Urothelium cell line (cell line): Measurements from ENCODE around the gene SF3B6.
A peak's percentile ranks its signal among the peaks of the same experiment; 100 is the strongest.
"Not testable (repeated sequence)": the region's sequence is repeated elsewhere in the genome, so short reads cannot be mapped to it uniquely, and the experiment has no call there.

ENCODE experiments used
- DNase-seq: peaks from one replicate; pipeline ENCODE4 v3.0.0; 2011; ENCODE audit warnings: low spot score, mixed read lengths
- FAIRE-seq: peaks from 2 replicates; lab custom pipeline; 2011; peaks lifted over from hg19 to GRCh38; lab: Jason Lieb, UNC

Gene SF3B6

DNA sequence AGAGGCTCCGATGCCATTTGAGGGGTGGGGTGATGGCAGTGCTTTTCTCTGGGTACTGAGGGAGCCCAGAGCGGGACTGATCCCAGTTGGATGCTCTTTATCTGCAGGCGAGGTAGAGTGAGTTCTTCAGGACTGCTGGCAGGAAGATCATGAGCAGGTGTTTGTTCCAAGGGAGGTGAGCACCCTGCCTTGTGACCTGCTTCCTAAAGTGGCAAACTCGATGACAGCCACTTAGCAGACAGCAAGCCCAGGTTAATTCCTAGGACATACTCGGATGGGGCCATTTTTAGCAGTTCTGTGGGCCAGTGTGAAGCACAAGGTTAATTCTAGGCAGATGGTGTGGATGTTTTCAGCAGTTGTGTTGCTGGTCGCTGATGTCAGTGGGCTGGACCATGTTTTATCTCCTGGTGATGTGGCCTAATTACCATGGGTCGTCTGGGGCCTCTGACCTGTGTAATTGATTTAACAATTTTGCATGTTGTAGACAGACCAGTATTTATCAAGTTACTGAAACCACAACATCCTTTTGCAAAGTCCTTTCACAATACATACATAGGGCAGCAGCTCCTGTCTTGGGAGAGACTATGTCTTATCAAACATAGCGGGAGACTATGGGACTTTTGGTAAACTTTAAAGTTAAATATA, 21.6 kb downstream of the SF3B6 start:
- FAIRE-seq (peak; percentile 40), DNase-seq (no peak)

GRCh38 chr2:24052951-24053350, 23.2 kb downstream of the SF3B6 start:
- DNase-seq (no peak), FAIRE-seq (no peak)

GRCh38 chr2:24051833-24052232, 24.3 kb downstream of the SF3B6 start:
- FAIRE-seq (no peak), DNase-seq (no peak)

DNA sequence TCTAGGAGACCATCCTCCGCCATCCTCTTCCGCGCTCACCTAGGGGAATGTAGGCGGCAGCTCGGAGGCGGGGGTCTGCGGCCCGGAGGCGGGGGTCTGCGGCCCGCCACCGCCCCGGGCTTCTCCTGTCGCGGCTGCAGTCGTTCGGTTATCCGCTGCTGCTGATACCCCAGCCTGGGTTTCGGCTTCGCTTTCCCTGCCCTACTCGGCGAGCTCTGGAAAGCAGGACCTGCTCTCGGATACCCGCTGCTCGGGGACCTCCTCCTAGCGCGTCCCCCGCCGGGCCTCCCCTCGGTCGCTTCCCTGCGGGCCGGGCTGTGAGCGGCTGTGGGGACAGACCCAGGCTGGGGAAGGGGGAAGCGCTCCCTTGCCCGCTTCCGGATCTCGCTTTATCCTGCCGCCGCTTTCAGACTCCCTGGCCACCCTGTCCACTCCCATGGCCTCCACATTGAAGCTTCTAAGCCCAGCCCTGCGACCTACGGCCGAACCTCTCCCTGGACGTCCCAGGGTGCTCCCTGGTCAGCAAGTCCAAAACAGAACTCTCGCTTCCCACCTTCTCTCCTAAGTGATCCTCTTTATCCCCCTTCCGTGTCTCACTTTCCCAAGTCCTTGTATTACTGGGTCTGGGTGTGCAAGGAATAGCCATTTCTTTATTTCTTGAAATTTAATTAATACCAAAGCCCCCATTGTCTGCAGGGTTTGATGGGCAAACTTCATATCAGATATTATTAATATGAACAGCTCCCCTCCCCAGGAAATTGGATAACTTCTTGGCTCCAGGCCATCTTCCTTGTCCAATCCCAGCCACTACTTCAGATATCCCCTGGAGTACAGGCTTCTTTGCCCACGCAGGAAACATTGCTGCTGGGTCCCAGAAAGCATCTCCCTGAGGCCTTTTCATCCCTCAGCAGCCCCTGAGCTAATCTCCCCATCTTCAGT, 25.8 kb downstream of the SF3B6 start:
- DNase-seq (no peak), FAIRE-seq (no peak)

- DNase-seq, result peak; percentile 85
Observed at GRCh38 chr2:24049485-24050021, 26.6 kb downstream of the SF3B6 start, which contains the start of gene FKBP1B. Gene FKBP1B, plus strand, starts transcription at chr2:24049741. Its CDS starts 109 bp downstream, at chr2:24049850.

DNA sequence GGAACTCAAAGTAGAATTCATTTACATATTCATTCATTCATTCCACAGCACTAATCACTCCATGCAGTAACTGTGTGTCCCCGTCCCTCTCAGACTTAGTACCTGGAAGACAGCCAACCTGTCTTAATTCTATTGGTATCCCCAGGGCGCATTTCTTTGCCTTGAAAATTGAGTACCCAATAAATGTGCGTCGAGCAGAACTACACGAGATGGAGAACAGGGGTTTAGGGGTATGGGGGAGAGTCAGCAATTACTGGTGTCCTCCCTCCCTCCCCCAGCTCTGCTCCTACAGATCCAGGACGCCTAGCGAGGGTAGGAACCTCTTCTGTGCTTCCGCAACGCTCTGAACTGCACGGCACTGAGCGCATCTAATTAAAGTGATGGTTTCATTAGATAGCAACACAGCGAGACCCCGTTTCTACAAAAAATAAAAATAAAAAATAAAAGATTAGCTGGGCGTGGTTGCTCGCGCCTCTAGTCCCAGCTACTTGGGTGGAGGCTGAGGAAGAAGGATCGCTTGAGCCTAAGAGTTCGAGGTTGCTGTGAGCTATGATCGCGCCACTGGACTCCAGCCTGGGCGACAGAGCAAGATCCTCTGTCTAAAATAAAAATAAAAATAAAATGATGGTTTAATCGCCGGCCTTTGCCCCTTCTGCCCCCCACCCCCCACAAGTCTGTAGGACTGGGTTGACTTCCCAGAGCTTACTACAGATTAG, 27.2 kb downstream of the SF3B6 start:
- FAIRE-seq, result no peak

More at GRCh38 chr2:24049485-24050021, 26.6 kb downstream of the SF3B6 start, which contains the start of gene FKBP1B:
- no peak for FAIRE-seq

GRCh38 chr2:24047703-24048033, 28.5 kb downstream of the SF3B6 start:
- FAIRE-seq (no peak), DNase-seq (no peak)

More for the DNA sequence above, 27.2 kb downstream of the SF3B6 start:
- no peak for DNase-seq

DNA sequence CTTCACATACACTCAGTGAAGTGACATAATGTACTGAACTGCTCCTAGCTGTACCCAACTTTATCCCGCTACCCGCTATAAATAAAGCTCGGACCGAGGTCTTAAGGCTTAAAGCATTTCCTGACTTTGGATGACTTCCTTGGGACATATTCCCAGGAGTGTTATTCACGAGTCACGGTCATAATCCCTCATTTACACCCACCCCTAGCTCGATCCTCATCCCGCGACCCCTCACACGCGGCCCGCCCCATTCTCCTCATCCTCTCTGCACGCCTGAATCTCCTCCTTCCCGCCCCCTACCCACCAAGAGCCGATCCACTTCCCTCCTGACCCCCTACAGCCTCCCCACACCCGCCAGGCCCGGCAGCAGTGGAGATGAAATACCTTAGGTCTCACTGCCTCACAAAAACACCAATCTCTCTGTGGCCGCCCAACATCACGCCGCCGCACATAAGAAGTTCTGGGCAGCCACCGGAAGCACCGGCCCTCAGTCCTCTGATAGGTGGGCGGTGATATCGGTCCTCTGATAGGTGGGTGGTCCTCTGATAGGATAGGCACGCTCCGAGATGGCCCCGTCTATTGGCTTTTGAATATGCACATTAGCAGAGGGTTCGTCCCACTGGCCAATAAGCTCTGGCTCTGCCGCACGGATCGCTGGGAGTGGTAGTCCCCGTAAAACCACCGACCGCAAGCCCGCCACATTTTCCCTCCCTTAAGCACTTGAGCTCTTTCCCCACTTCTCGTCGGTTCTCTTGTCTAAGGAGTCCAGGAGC, 29.0 kb downstream of the SF3B6 start, which contains the start of gene WDCP:
Gene WDCP, minus strand, starts transcription at position 462 of the 773 bp plus-strand sequence. CDS start 7,897 bp downstream, outside the sequence.
- FAIRE-seq (no peak), DNase-seq (peak; percentile 97)

- no peak for FAIRE-seq
- no peak for DNase-seq
Observed at GRCh38 chr2:24046599-24046929, 29.6 kb downstream of the SF3B6 start.

GRCh38 chr2:24045511-24046508, 30.3 kb downstream of the SF3B6 start:
- FAIRE-seq (no peak), DNase-seq (no peak)

DNA sequence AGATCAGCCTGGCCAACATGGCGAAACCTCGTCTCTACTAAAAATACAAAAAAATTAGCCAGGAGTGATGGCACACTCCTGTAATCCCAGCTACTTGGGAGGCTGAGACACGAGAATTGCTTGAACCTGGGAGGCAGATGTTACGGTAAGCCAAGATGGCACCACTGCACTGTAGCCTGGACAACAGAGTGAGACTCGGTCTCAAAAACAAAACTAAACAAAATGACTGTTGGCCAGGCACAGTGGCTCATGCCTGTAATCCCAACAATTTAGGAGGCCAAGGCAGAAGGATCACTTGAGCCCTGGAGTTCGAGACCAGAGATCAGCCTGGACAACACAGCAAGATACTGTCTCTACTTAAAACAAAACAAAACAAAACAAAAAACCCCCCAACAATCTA, 33.0 kb downstream of the SF3B6 start:
- not testable (repeated sequence) for DNase-seq, FAIRE-seq

DNA sequence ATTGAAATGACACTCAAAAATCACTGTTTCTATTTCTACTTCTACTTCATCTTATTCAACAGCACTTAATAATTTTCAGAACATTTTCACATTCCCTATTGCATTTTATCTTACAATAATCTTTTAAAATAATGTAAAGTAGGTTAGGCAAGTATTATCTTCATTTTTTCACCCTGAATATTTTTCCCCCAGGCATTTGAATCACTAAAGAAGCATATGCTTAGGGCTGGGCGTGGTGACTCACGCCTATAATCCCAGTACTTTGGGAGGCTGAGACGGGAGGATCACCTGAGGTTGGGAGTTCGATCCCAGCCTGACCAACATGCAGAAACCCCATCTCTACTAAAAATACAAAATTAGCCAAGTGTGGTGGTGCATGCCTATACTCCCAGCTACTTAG, 35.6 kb downstream of the SF3B6 start:
- FAIRE-seq (no peak), DNase-seq (no peak)

- no peak for FAIRE-seq
- no peak for DNase-seq
Observed at GRCh38 chr2:24038786-24039499, 37.2 kb downstream of the SF3B6 start.

- no peak for FAIRE-seq
- DNase-seq, result no peak
Observed at GRCh38 chr2:24026233-24026632, 49.9 kb downstream of the SF3B6 start.

DNA sequence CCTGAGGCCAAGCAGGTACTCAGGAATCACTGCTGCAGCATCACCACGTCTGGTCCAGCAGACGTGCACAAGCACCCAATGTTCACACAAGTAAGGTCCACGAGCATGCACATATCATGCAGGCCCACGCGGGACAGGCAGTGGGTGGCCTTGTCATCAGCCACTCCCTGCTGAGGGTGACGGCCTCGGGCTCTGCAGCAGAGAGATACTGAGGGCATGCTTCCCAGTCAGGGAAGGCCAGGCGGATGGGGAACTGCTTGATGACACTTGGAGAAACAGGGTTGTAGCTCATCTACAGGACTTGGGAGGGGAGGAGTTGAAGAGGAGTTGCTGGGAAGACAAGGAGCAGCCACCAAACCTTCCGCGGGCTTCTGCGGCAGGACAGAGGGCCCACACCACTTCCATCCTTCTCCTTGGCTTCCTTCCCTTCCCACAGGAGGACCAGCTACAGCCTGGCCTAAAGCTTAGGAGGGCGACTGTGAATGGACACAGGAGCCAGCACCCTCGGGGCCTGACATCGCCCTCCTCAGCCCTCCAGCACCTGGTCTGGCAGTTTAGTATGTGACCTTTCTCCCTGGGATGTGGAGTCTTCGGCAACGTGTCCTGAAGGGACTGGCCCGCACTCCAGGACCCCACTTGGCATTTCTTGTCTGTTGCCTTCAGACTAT, 51.0 kb downstream of the SF3B6 start:
- DNase-seq (no peak), FAIRE-seq (no peak)

DNA sequence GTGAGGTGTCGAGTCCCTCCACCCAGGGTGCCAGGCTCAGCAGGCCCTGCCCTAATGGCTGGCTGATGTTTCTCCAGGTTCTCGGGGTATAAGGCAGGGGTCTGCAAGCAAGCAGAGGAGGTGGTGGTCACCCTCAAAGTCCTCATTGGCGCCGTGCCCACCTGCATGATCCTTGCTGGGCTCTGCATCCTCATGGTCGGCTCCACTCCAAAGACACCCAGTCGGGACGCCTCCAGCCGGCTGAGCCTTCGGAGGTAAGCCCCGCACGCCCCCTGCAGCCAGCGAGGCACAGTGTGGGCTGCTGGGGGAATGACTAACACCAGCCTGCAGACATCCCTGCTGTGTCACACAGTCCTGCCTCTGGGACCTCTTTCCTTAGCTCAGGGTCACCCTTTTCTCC, 52.1 kb downstream of the SF3B6 start:
- no peak for DNase-seq
- no peak for FAIRE-seq

DNA sequence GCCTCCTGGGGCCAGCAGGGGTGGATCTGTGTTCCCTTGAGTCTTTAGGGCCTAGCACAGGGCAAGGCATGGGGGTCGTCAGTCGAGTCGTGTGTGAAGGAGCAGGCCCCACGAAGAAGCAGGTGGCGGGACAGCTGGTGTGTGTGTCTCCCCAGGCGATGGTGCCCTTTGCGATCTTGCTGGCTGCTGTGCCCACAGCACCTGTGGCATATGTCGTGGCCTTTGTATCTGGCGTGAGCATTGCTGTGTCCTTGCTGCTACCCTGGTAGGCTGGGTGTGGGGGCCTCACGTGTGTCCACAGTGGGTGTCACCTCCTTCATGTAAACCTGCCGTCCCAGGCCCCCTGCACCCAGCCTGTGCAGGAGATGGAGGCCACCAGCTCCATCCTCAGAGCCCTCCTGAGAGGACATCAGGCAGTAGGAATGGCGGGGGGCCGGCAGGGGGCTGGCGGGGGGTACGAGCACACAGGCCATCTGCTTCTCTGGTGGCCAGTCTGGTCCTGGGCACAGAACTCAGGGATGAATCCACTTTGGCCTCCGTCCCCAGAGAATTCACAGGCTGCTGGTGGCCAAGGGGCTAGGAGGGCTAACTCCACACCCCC, 53.1 kb downstream of the SF3B6 start:
- no peak for DNase-seq
- FAIRE-seq, result no peak
